HepG2 (cell line): ENCODE measurements around the gene UBE3B. TPM values are rescaled to one million over a fixed set of nuclear protein-coding genes. Genes with fewer than 3 reads are reported as not detected.

Experiments
- ATAC-seq: fragments of 200-7000 bp; cut with Tn5 transposase; 3 replicates; pipeline ENCODE4 v1.9.1; 2020; ENCODE audit warnings: mild to moderate bottlenecking, moderate library complexity
- BruUV-seq: library from RNA; stranded (reverse); fragments of 400-500 nt; replicated peaks from 2 replicates; lab custom pipeline; 2021; lab: Mats Ljungman, UMichigan
- CTCF ChIA-PET: fragments of 300-600 bp; formaldehyde crosslinking; extraction: SDS; loops from one replicate; lab custom pipeline; 2021; ENCODE audit warnings: low total read pairs, inconsistent platforms, low intra/inter-chr PET ratio; lab: Yijun Ruan, JAX
- POLR2A ChIA-PET: fragments of 350-600 bp; sonication (Branson Sonifier 250); formaldehyde crosslinking; loops from one replicate; lab custom pipeline; 2020; ENCODE audit warnings: antibody characterized with exemption, inconsistent platforms; lab: Yijun Ruan, JAX
- DNase-seq: peaks from one replicate; pipeline ENCODE4 v3.0.0-alpha.2; 2015; ENCODE audit warnings: low spot score
- FAIRE-seq: peaks from 3 replicates; lab custom pipeline; 2011; peaks lifted over from hg19 to GRCh38; lab: Jason Lieb, UNC
- H2AFZ ChIP-seq: one replicate; pipeline ENCODE4 v1.6.1; 2011; ENCODE audit warnings: low read length, inconsistent platforms
- H3K27ac ChIP-seq: fragments of 300-600 bp; 3 replicates; pipeline ENCODE4 v1.8.0; 2011; ENCODE audit warnings: mixed run types, mild to moderate bottlenecking, mixed read lengths, low read length, inconsistent platforms; ENCODE audit not compliant: insufficient read depth; ENCODE audit errors: extremely low read length
- H3K27me3 ChIP-seq, 2 experiments: fragments of 200-600 bp in 1 of 2; 2 replicates in 1 of 2; 3 replicates in 1 of 2; pipeline versions ENCODE4 v1.6.0 to v1.8.0; 2011; ENCODE audit warnings: low read length in 2 of 2, mild to moderate bottlenecking in 2 of 2, moderate library complexity in 2 of 2, inconsistent platforms in 1 of 2; ENCODE audit not compliant: insufficient read depth in 2 of 2, control insufficient read depth in 1 of 2
- H3K36me3 ChIP-seq, 2 experiments: fragments of 200-600 bp in 1 of 2; replicated peaks in 1 of 2; 2 replicates in 1 of 2; 3 replicates in 1 of 2; pipeline versions ENCODE4 v1.5.1 to v1.8.0; 2011; ENCODE audit warnings: low read length in 2 of 2, inconsistent platforms in 1 of 2; ENCODE audit not compliant: insufficient read depth in 2 of 2, control insufficient read depth in 1 of 2
- H3K4me1 ChIP-seq: 2 replicates; pipeline ENCODE4 v1.5.1; 2012; ENCODE audit warnings: low read length, inconsistent platforms; ENCODE audit not compliant: insufficient read depth
- H3K4me2 ChIP-seq: 2 replicates; pipeline ENCODE4 v1.6.0; 2011; ENCODE audit warnings: low read depth, low read length, inconsistent platforms
- H3K4me3 ChIP-seq, 3 experiments: fragments of 200-600 bp in 1 of 3; sonication (generic), shearing (Covaris generic) in 1 of 3; replicated peaks in 1 of 3; 2 replicates each; pipeline ENCODE4 v1.5.1; 2011 to 2016; ENCODE audit warnings: low read length in 3 of 3, inconsistent platforms in 2 of 3, low read depth in 2 of 3, mild to moderate bottlenecking in 2 of 3, control low read depth in 1 of 3, mixed read lengths in 1 of 3; ENCODE audit not compliant: insufficient read depth in 1 of 3
- H3K79me2 ChIP-seq: one replicate; pipeline ENCODE4 v1.6.1; 2011; ENCODE audit warnings: low read length, inconsistent platforms; ENCODE audit not compliant: insufficient read depth
- H3K9ac ChIP-seq: 2 replicates; pipeline ENCODE4 v1.6.0; 2011; ENCODE audit warnings: mild to moderate bottlenecking, low read depth, low read length, inconsistent platforms; ENCODE audit not compliant: insufficient read depth
- H3K9me3 ChIP-seq: 2 replicates; pipeline ENCODE4 v1.5.1; 2012; ENCODE audit warnings: mild to moderate bottlenecking, low read length
- H4K20me1 ChIP-seq: 2 replicates; pipeline ENCODE4 v1.6.0; 2011; ENCODE audit warnings: inconsistent platforms, mild to moderate bottlenecking, low read length, moderate library complexity; ENCODE audit not compliant: insufficient read depth
- AHR ChIP-seq: IDR thresholded peaks from 2 replicates; pipeline ENCODE4 v1.6.1; 2018; ENCODE audit warnings: missing genetic modification reagents, missing compliant biosample characterization
- MYNN ChIP-seq: sonication (generic); formaldehyde crosslinking; IDR thresholded peaks from 2 replicates; pipeline ENCODE4 v1.4.0; 2020; ENCODE audit warnings: mild to moderate bottlenecking, low read depth, missing genetic modification reagents
- ZKSCAN1 ChIP-seq: fragments of 150-350 bp; IDR thresholded peaks from 2 replicates; pipeline ENCODE4 v1.6.1; 2014; ENCODE audit warnings: low read length
- ZNF10 ChIP-seq: sonication (generic); formaldehyde crosslinking; IDR thresholded peaks from 2 replicates; pipeline ENCODE4 v1.4.0; 2020; ENCODE audit warnings: mild to moderate bottlenecking, low read depth, missing genetic modification reagents, borderline replicate concordance
- ZNF569 ChIP-seq: sonication (generic); formaldehyde crosslinking; IDR thresholded peaks from 2 replicates; pipeline ENCODE4 v1.5.0; 2020; ENCODE audit warnings: mild to moderate bottlenecking, missing genetic modification reagents, moderate library complexity, borderline replicate concordance
- ZNF772 ChIP-seq: sonication (generic); formaldehyde crosslinking; IDR thresholded peaks from 2 replicates; pipeline ENCODE4 v1.5.0; 2020; ENCODE audit warnings: mild to moderate bottlenecking, missing genetic modification reagents
- ZSCAN21 ChIP-seq: sonication (generic); formaldehyde crosslinking; IDR thresholded peaks from 2 replicates; pipeline ENCODE4 v1.8.0; 2022; ENCODE audit warnings: mild to moderate bottlenecking, missing genetic modification reagents, moderate library complexity, borderline replicate concordance
- WGBS: methylation state at CpG from one replicate; pipeline ENCODE4 v1.1.6; 2017; ENCODE audit warnings: low lambda C conversion rate; 5-methylcytosine and 5-hydroxymethylcytosine counted together
- in situ Hi-C: cut with HindIII; loops from 2 replicates; pipeline ENCODE4 v1.10.0; 2017; ENCODE audit warnings: low pct_unique_long_range_greater_than_20kb; ENCODE audit not compliant: extremely low pct_ligation_motif_present
- intact Hi-C: fragments of 100-400 bp; cut with micrococcal nuclease; formaldehyde crosslinking; loops from one replicate; pipeline ENCODE4 v1.10.0; 2022; ENCODE audit not compliant: unreplicated experiment
- polyA plus RNA-seq, 8 experiments: library from polyadenylated mRNA; depleted of rRNA in 3 of 8; stranded (reverse) in 7 of 8; unstranded in 1 of 8; fragments of >200 nt; fragmentation: Illumina TruSeq in 4 of 8; extraction: Trizol in 4 of 8; gene quantifications; 2 replicates each; pipeline versions ENCODE4 v1.2.1 to v1.2.3, GENCODE V29; 2011 to 2016; ENCODE audit warnings: low read depth in 4 of 8, missing spikeins in 1 of 8, mixed read lengths in 1 of 8; ENCODE audit not compliant: insufficient read depth in 1 of 8
- total RNA-seq, 5 experiments: library from RNA; depleted of rRNA; stranded (reverse); fragments of >200 nt; fragmentation: Illumina TruSeq; extraction: Trizol; gene quantifications; 2 replicates each; pipeline ENCODE4 v1.2.3, GENCODE V29; 2016; ENCODE audit warnings: low read depth in 1 of 5
- TF ChIP-seq, protein P1 (sequence below): sonication (generic); formaldehyde crosslinking; IDR thresholded peaks from 2 replicates; pipeline ENCODE4 v1.4.0; 2020; ENCODE audit warnings: mild to moderate bottlenecking, missing genetic modification reagents, borderline replicate concordance
- TF ChIP-seq, protein P2 (sequence below): sonication (generic); formaldehyde crosslinking; IDR thresholded peaks from 2 replicates; pipeline ENCODE4 v1.5.0; 2020; ENCODE audit warnings: missing genetic modification reagents
- TF ChIP-seq, protein P3 (sequence below): IDR thresholded peaks from 2 replicates; pipeline ENCODE4 v1.6.1; 2016
- TF ChIP-seq, protein P4 (sequence below), 2 experiments: sonication (generic) in 1 of 2; formaldehyde crosslinking in 1 of 2; IDR thresholded peaks; 2 replicates each; pipeline versions ENCODE4 v1.5.1 to v1.6.1; 2011 to 2020; ENCODE audit warnings: borderline replicate concordance in 1 of 2, low read depth in 1 of 2, low read length in 1 of 2, mild to moderate bottlenecking in 1 of 2, missing genetic modification reagents in 1 of 2, moderate library complexity in 1 of 2
- TF ChIP-seq, protein P5 (sequence below): sonication (generic); formaldehyde crosslinking; IDR thresholded peaks from 2 replicates; pipeline ENCODE4 v1.4.0; 2020; ENCODE audit warnings: mild to moderate bottlenecking, missing genetic modification reagents

UBE3B gene
- total and polyA plus RNA-seq, 2 of the 13 experiments (the other 11 are each of a cell fraction or from before 2014, with no cell fraction given) = 22.7 to 25.3 TPM

DNA sequence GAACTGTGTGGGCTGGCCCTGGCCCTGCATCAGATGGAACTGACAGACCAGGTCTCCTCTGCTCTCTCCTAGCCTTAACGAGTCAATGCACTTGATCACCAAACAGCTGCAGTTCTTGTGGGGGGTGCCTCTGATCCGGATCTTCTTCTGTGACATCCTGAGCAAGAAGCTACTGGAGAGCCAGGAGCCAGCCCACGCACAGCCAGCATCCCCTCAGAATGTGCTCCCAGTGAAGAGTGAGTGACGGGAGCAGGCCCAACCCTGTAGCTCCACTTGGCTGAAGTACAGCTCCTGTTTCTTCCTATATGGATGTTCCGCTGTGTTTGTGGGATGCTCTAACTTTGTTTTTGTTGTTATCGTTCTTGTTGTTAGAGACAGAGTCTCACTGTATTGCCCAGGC, 23.9 kb downstream of the UBE3B start:
- H3K9ac ChIP-seq = no peak overlapping the region
- no peaks in the 10 kb centered on the region for H4K20me1 ChIP-seq
- no peaks in the 10 kb centered on the region for H3K9me3 ChIP-seq
- no peak overlapping the region for H3K4me2 ChIP-seq
- TF ChIP-seq, protein P1, sequence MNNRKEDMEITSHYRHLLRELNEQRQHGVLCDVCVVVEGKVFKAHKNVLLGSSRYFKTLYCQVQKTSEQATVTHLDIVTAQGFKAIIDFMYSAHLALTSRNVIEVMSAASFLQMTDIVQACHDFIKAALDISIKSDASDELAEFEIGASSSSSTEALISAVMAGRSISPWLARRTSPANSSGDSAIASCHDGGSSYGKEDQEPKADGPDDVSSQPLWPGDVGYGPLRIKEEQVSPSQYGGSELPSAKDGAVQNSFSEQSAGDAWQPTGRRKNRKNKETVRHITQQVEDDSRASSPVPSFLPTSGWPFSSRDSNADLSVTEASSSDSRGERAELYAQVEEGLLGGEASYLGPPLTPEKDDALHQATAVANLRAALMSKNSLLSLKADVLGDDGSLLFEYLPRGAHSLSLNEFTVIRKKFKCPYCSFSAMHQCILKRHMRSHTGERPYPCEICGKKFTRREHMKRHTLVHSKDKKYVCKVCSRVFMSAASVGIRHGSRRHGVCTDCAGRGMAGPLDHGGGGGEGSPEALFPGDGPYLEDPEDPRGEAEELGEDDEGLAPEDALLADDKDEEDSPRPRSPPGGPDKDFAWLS (CRISPR knock-in tag) = no peak
- TF ChIP-seq, protein P2, sequence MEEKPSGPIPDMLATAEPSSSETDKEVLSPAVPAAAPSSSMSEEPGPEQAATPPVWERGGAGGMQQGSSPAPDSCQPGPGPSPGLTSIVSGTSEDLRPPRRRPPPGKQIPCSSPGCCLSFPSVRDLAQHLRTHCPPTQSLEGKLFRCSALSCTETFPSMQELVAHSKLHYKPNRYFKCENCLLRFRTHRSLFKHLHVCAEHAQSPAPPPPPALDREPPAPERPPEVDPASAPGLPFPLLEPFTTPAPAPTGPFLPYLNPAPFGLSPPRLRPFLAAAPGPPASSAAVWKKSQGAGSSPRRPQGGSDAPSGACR (CRISPR knock-in tag) = no peak
- TF ChIP-seq, protein P3, sequence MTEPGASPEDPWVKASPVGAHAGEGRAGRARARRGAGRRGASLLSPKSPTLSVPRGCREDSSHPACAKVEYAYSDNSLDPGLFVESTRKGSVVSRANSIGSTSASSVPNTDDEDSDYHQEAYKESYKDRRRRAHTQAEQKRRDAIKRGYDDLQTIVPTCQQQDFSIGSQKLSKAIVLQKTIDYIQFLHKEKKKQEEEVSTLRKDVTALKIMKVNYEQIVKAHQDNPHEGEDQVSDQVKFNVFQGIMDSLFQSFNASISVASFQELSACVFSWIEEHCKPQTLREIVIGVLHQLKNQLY (CRISPR knock-in tag) = no peak
- TF ChIP-seq AHR = no peak
- TF ChIP-seq, all 625 proteins: peak for 0
- ATAC-seq (no peak), DNase-seq (no peak), FAIRE-seq (no peak)
- Histone ChIP-seq H3K27me3 (no peaks in the 10 kb centered on the region), H3K27ac (no peak overlapping the region), H3K4me3 (no peak overlapping the region), H2AFZ (no peak overlapping the region), H3K79me2 (no peaks in the 10 kb centered on the region), H3K36me3 (peaks cover 22 to 62% of the 10 kb centered on the region in 2 experiments; a peak in 4 of 5 replicates), H3K4me1 (no peaks in the 10 kb centered on the region)
- 85% methylated on average over 5 of the region's 6 CpGs for WGBS
- ChIA-PET POLR2A (no interaction called here), CTCF (no interaction called here)
- intact Hi-C loops = no loop called here
- in situ Hi-C loops = no loop called here
- BruUV-seq = no TSS peak

DNA sequence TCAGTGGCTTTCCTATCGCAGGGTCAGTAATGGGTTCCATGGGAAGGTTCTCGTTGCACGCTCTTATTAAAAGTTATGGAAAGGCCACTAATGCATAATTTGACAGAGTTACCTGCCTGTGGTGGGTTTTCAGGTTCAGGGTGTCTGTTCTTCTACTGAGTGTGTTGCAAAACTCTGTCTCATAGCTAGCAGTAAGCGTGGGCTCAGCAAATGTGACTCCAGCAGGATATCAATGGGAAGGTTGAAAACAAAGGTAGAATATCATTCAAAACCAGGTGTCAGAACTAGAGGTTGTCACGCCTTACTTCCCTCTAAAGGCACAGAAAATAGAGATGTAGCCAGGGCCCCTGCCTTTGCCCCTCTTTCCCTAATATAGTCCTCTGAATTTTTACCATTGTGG, 24.9 kb downstream of the UBE3B start:
- Histone ChIP-seq H3K27me3 (no peaks in the 10 kb centered on the region), H3K4me1 (no peaks in the 10 kb centered on the region), H3K27ac (no peak overlapping the region), H3K4me3 (no peak overlapping the region), H3K79me2 (no peaks in the 10 kb centered on the region), H2AFZ (no peak overlapping the region), H4K20me1 (no peaks in the 10 kb centered on the region), H3K36me3 (peaks cover 26 to 68% of the 10 kb centered on the region in 2 experiments; a peak in 4 of 5 replicates), H3K4me2 (no peak overlapping the region), H3K9me3 (no peaks in the 10 kb centered on the region), H3K9ac (no peak overlapping the region)
- WGBS = 92% methylated on average over 5 of the region's 5 CpGs
- POLR2A ChIA-PET = no interaction called here
- in situ Hi-C loops = no loop called here
- intact Hi-C loops = no loop called here
- no TSS peak for BruUV-seq
- no peak for ATAC-seq
- CTCF ChIA-PET = no interaction called here
- no peak for DNase-seq
- no peak for FAIRE-seq
- TF ChIP-seq, protein P4, sequence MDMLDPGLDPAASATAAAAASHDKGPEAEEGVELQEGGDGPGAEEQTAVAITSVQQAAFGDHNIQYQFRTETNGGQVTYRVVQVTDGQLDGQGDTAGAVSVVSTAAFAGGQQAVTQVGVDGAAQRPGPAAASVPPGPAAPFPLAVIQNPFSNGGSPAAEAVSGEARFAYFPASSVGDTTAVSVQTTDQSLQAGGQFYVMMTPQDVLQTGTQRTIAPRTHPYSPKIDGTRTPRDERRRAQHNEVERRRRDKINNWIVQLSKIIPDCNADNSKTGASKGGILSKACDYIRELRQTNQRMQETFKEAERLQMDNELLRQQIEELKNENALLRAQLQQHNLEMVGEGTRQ (IDR thresholded peaks at IDR 0.05; ENCODE audit: low read depth, low read length) = no peak
- TF ChIP-seq, protein P4 (CRISPR knock-in tag; IDR thresholded peaks at IDR 0.05; ENCODE audit: borderline replicate concordance) = no peak
- TF ChIP-seq, protein P5, sequence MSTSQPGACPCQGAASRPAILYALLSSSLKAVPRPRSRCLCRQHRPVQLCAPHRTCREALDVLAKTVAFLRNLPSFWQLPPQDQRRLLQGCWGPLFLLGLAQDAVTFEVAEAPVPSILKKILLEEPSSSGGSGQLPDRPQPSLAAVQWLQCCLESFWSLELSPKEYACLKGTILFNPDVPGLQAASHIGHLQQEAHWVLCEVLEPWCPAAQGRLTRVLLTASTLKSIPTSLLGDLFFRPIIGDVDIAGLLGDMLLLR (CRISPR knock-in tag) = no peak
- TF ChIP-seq ZNF569 (CRISPR knock-in tag) = no peak
- no peak for TF ChIP-seq ZNF10 (CRISPR knock-in tag)
- TF ChIP-seq ZNF772 = no peak
- no peak for TF ChIP-seq MYNN (CRISPR knock-in tag)
- no peak for TF ChIP-seq ZKSCAN1
- no peak for TF ChIP-seq ZSCAN21 (CRISPR knock-in tag)
